Measurements from ENCODE around the gene TNPO3. TPM values are rescaled to one million over a fixed set of nuclear protein-coding genes. Genes with fewer than 3 reads are reported as not detected.

TNPO3 gene
- total RNA-seq, 4 donors from 2014 or later = 30.8 to 43.4 (median 34.4) TPM

GRCh38 chr7:128941323-128941890 lies 113.5 kb downstream of the TNPO3 start:
- Histone ChIP-seq H3K9me3 (no peaks in the 10 kb centered on the region), H3K4me1 (peaks cover 20% of the 10 kb centered on the region), H3K36me3 (peaks cover 5% of the 10 kb centered on the region), H3K4me3 (no peak overlapping the region), H3K27ac (no peak overlapping the region), H3K27me3 (peaks cover 13% of the 10 kb centered on the region)
- peak in 1 of 2 donors; percentile 58 for DNase-seq (ENCODE audit: low spot score in 2 of 2)
- WGBS = 84% methylated on average over 12 of the region's 15 CpGs
- TF ChIP-seq POLR2AphosphoS5 (IDR thresholded peaks at IDR 0.05) (no peak), EP300 (IDR thresholded peaks at IDR 0.05) (no peak), POLR2A (IDR thresholded peaks at IDR 0.05) (no peak), CTCF (IDR thresholded peaks at IDR 0.05) (no peak)

- Histone ChIP-seq H3K27ac (no peak overlapping the region), H3K27me3 (peaks cover 13% of the 10 kb centered on the region), H3K36me3 (no peaks in the 10 kb centered on the region), H3K4me3 (peak overlapping the region; percentile 72), H3K4me1 (peaks cover 20% of the 10 kb centered on the region), H3K9me3 (no peaks in the 10 kb centered on the region)
- DNase-seq (ENCODE audit: low spot score in 2 of 2) = peak in 1 of 2 donors; percentile 83
- WGBS = 71% methylated on average over 16 of the region's 20 CpGs
- TF ChIP-seq POLR2A (IDR thresholded peaks at IDR 0.05) (no peak), CTCF (IDR thresholded peaks at IDR 0.05) (no peak), EP300 (IDR thresholded peaks at IDR 0.05) (no peak), POLR2AphosphoS5 (IDR thresholded peaks at IDR 0.05) (no peak)
These were observed 114.2 kb downstream of the TNPO3 start for GRCh38 chr7:128940494-128941322.

GRCh38 chr7:128939861-128940410 lies 115.0 kb downstream of the TNPO3 start:
- WGBS = 66% methylated on average over 13 of the region's 18 CpGs
- H3K4me3 ChIP-seq = peak overlapping the region; percentile 72
- H3K36me3 ChIP-seq = no peaks in the 10 kb centered on the region
- no peaks in the 10 kb centered on the region for H3K9me3 ChIP-seq
- peaks cover 13% of the 10 kb centered on the region for H3K27me3 ChIP-seq
- TF ChIP-seq CTCF (IDR thresholded peaks at IDR 0.05) (no peak), POLR2AphosphoS5 (IDR thresholded peaks at IDR 0.05) (no peak), POLR2A (IDR thresholded peaks at IDR 0.05) (no peak), EP300 (IDR thresholded peaks at IDR 0.05) (no peak)
- peak in 1 of 2 donors; percentile 77 for DNase-seq (ENCODE audit: low spot score in 2 of 2)
- H3K27ac ChIP-seq = no peak overlapping the region
- peaks cover 20% of the 10 kb centered on the region for H3K4me1 ChIP-seq

- H3K27me3 ChIP-seq = peaks cover 13% of the 10 kb centered on the region
- peak in 1 of 2 donors; percentile 73 for DNase-seq (ENCODE audit: low spot score in 2 of 2)
- H3K4me3 ChIP-seq = peak overlapping the region; percentile 72
These were observed 115.6 kb downstream of the TNPO3 start for GRCh38 chr7:128939075-128939860.

More at GRCh38 chr7:128939075-128939860, 115.6 kb downstream of the TNPO3 start:
- no peak for TF ChIP-seq POLR2AphosphoS5 (IDR thresholded peaks at IDR 0.05)
- no peak for TF ChIP-seq POLR2A (IDR thresholded peaks at IDR 0.05)
- no peak for TF ChIP-seq EP300 (IDR thresholded peaks at IDR 0.05)
- TF ChIP-seq CTCF (IDR thresholded peaks at IDR 0.05) = no peak
- Histone ChIP-seq H3K36me3 (no peaks in the 10 kb centered on the region), H3K4me1 (peaks cover 20% of the 10 kb centered on the region), H3K27ac (no peak overlapping the region), H3K9me3 (no peaks in the 10 kb centered on the region)
- 92% methylated on average over 3 of the region's 7 CpGs for WGBS

Data from suprapubic skin (tissue), 4 donors.